ENCODE results near the gene PLEKHD1. TPM values are rescaled to one million over a fixed set of nuclear protein-coding genes. Genes with fewer than 3 reads are reported as not detected.

Gene PLEKHD1
- total and polyA plus RNA-seq, 2 of the 8 experiments (the other 6 are each of a cell fraction or from before 2014, with no cell fraction given) = 0.24 to 0.48 TPM

- TF ChIP-seq, protein P1, sequence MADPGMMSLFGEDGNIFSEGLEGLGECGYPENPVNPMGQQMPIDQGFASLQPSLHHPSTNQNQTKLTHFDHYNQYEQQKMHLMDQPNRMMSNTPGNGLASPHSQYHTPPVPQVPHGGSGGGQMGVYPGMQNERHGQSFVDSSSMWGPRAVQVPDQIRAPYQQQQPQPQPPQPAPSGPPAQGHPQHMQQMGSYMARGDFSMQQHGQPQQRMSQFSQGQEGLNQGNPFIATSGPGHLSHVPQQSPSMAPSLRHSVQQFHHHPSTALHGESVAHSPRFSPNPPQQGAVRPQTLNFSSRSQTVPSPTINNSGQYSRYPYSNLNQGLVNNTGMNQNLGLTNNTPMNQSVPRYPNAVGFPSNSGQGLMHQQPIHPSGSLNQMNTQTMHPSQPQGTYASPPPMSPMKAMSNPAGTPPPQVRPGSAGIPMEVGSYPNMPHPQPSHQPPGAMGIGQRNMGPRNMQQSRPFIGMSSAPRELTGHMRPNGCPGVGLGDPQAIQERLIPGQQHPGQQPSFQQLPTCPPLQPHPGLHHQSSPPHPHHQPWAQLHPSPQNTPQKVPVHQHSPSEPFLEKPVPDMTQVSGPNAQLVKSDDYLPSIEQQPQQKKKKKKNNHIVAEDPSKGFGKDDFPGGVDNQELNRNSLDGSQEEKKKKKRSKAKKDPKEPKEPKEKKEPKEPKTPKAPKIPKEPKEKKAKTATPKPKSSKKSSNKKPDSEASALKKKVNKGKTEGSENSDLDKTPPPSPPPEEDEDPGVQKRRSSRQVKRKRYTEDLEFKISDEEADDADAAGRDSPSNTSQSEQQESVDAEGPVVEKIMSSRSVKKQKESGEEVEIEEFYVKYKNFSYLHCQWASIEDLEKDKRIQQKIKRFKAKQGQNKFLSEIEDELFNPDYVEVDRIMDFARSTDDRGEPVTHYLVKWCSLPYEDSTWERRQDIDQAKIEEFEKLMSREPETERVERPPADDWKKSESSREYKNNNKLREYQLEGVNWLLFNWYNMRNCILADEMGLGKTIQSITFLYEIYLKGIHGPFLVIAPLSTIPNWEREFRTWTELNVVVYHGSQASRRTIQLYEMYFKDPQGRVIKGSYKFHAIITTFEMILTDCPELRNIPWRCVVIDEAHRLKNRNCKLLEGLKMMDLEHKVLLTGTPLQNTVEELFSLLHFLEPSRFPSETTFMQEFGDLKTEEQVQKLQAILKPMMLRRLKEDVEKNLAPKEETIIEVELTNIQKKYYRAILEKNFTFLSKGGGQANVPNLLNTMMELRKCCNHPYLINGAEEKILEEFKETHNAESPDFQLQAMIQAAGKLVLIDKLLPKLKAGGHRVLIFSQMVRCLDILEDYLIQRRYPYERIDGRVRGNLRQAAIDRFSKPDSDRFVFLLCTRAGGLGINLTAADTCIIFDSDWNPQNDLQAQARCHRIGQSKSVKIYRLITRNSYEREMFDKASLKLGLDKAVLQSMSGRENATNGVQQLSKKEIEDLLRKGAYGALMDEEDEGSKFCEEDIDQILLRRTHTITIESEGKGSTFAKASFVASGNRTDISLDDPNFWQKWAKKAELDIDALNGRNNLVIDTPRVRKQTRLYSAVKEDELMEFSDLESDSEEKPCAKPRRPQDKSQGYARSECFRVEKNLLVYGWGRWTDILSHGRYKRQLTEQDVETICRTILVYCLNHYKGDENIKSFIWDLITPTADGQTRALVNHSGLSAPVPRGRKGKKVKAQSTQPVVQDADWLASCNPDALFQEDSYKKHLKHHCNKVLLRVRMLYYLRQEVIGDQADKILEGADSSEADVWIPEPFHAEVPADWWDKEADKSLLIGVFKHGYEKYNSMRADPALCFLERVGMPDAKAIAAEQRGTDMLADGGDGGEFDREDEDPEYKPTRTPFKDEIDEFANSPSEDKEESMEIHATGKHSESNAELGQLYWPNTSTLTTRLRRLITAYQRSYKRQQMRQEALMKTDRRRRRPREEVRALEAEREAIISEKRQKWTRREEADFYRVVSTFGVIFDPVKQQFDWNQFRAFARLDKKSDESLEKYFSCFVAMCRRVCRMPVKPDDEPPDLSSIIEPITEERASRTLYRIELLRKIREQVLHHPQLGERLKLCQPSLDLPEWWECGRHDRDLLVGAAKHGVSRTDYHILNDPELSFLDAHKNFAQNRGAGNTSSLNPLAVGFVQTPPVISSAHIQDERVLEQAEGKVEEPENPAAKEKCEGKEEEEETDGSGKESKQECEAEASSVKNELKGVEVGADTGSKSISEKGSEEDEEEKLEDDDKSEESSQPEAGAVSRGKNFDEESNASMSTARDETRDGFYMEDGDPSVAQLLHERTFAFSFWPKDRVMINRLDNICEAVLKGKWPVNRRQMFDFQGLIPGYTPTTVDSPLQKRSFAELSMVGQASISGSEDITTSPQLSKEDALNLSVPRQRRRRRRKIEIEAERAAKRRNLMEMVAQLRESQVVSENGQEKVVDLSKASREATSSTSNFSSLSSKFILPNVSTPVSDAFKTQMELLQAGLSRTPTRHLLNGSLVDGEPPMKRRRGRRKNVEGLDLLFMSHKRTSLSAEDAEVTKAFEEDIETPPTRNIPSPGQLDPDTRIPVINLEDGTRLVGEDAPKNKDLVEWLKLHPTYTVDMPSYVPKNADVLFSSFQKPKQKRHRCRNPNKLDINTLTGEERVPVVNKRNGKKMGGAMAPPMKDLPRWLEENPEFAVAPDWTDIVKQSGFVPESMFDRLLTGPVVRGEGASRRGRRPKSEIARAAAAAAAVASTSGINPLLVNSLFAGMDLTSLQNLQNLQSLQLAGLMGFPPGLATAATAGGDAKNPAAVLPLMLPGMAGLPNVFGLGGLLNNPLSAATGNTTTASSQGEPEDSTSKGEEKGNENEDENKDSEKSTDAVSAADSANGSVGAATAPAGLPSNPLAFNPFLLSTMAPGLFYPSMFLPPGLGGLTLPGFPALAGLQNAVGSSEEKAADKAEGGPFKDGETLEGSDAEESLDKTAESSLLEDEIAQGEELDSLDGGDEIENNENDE (IDR thresholded peaks at IDR 0.05; ENCODE audit: insufficient replicate concordance, low read length) = no peak
- TF ChIP-seq EGR1 (IDR thresholded peaks at IDR 0.05; ENCODE audit: borderline replicate concordance, low read depth, low read length) = no peak
- no peak for TF ChIP-seq SP1 (IDR thresholded peaks at IDR 0.05; ENCODE audit: low read depth, low read length)
- TF ChIP-seq TCF12 (IDR thresholded peaks at IDR 0.05; ENCODE audit: low read depth, low read length) = no peak
- TF ChIP-seq HDAC6 (IDR thresholded peaks at IDR 0.05; ENCODE audit: low read depth, low read length) = no peak
- TF ChIP-seq FOSL1 (IDR thresholded peaks at IDR 0.05; ENCODE audit: insufficient read depth, low read depth, low read length) = no peak
- no peak for TF ChIP-seq RFX5 (IDR thresholded peaks at IDR 0.05; ENCODE audit: borderline replicate concordance, low read depth, low read length)
- TF ChIP-seq CREB1 (IDR thresholded peaks at IDR 0.05) = no peak
- TF ChIP-seq TAF1 (IDR thresholded peaks at IDR 0.05; ENCODE audit: low read depth, low read length) = no peak
- TF ChIP-seq TEAD4 (IDR thresholded peaks at IDR 0.05; ENCODE audit: low read depth, low read length) = no peak
- no peak for TF ChIP-seq MAFK (IDR thresholded peaks at IDR 0.05; ENCODE audit: low read depth, low read length)
Observed at GRCh38 chr14:69451941-69452340, 32.6 kb upstream of the PLEKHD1 start (continued).
